Anterior cingulate cortex (tissue), 58 donors: Measurements from ENCODE around the gene KRTAP12-2.
"Not testable (repeated sequence)": the region's sequence is repeated elsewhere in the genome, so short reads cannot be mapped to it uniquely, and the experiment has no call there.

Source experiments
- DNase-seq, 58 donors: peaks; one replicate each; lab custom pipeline; 2025; lab: John Stamatoyannopoulos, UW

KRTAP12-2 gene

GRCh38 chr21:44653656-44654575, 12.8 kb downstream of the KRTAP12-2 start:
- no peak for DNase-seq

GRCh38 chr21:44653123-44653522, 13.6 kb downstream of the KRTAP12-2 start:
- DNase-seq, result no peak

- DNase-seq, result no peak
These were observed 15.6 kb downstream of the KRTAP12-2 start for GRCh38 chr21:44650973-44651675.

GRCh38 chr21:44650265-44650972, 16.3 kb downstream of the KRTAP12-2 start:
- no peak for DNase-seq

- no peak for DNase-seq
These were observed 17.1 kb downstream of the KRTAP12-2 start for GRCh38 chr21:44649521-44650100.

GRCh38 chr21:44648557-44649311, 18.0 kb downstream of the KRTAP12-2 start:
- DNase-seq, result no peak

- no peak for DNase-seq
These were observed 19.5 kb downstream of the KRTAP12-2 start for GRCh38 chr21:44647222-44647552.

- not testable (repeated sequence) for DNase-seq
These were observed 20.1 kb downstream of the KRTAP12-2 start, which contains the start of gene KRTAP10-11 for GRCh38 chr21:44646366-44647221. KRTAP10-11 (plus strand) TSS chr21:44646414; CDS start chr21:44646459, 45 bp downstream.

GRCh38 chr21:44644878-44645277, 21.8 kb downstream of the KRTAP12-2 start:
- DNase-seq, result no peak

GRCh38 chr21:44643741-44644310, 22.9 kb downstream of the KRTAP12-2 start:
- no peak for DNase-seq

GRCh38 chr21:44640761-44641160, 26.0 kb downstream of the KRTAP12-2 start:
- DNase-seq, result no peak

GRCh38 chr21:44639331-44639655, 27.4 kb downstream of the KRTAP12-2 start:
- no peak for DNase-seq

- not testable (repeated sequence) for DNase-seq
These were observed 28.0 kb downstream of the KRTAP12-2 start for GRCh38 chr21:44638506-44639330.

GRCh38 chr21:44637851-44638348, 28.8 kb downstream of the KRTAP12-2 start:
- not testable (repeated sequence) for DNase-seq

- DNase-seq, result peak in 18 of 58 donors; percentile 2 to 45 (median 28)
These were observed 29.5 kb downstream of the KRTAP12-2 start, which contains the start of gene KRTAP10-10 for GRCh38 chr21:44637018-44637850. KRTAP10-10 (plus strand) TSS chr21:44637356; CDS start chr21:44637418, 62 bp downstream.
